ENCODE data around the gene CAMTA1.

Gene CAMTA1

GRCh38 chr1:7656557-7657215 lies 871.4 kb downstream of the CAMTA1 start:
- no peaks in the 10 kb centered on the region for H3K36me3 ChIP-seq (ENCODE audit: control insufficient read depth, insufficient read depth, low read length)
- H3K9ac ChIP-seq (ENCODE audit: low read depth, low read length) = no peak overlapping the region
- no peaks in the 10 kb centered on the region for H3K9me3 ChIP-seq (ENCODE audit: control insufficient read depth, insufficient read depth, low read length)
- no peaks in the 10 kb centered on the region for H3K4me1 ChIP-seq (ENCODE audit: control insufficient read depth, insufficient read depth, low read length)
- H3K27me3 ChIP-seq (ENCODE audit: control insufficient read depth, insufficient read depth, low read length) = no peaks in the 10 kb centered on the region
- no peak overlapping the region for H3K4me3 ChIP-seq (ENCODE audit: low read depth, low read length)

GRCh38 chr1:7657287-7658016 lies 872.2 kb downstream of the CAMTA1 start:
- no peak overlapping the region for H3K4me3 ChIP-seq (ENCODE audit: low read depth, low read length)

GRCh38 chr1:7658099-7658498 lies 872.8 kb downstream of the CAMTA1 start:
- no peak overlapping the region for H3K9ac ChIP-seq (ENCODE audit: low read depth, low read length)
- H3K27me3 ChIP-seq (ENCODE audit: control insufficient read depth, insufficient read depth, low read length) = no peaks in the 10 kb centered on the region
- no peaks in the 10 kb centered on the region for H3K9me3 ChIP-seq (ENCODE audit: control insufficient read depth, insufficient read depth, low read length)
- H3K4me3 ChIP-seq (ENCODE audit: low read depth, low read length) = no peak overlapping the region
- no peaks in the 10 kb centered on the region for H3K4me1 ChIP-seq (ENCODE audit: control insufficient read depth, insufficient read depth, low read length)
- no peaks in the 10 kb centered on the region for H3K36me3 ChIP-seq (ENCODE audit: control insufficient read depth, insufficient read depth, low read length)

More at GRCh38 chr1:7657287-7658016, 872.2 kb downstream of the CAMTA1 start:
- no peak overlapping the region for H3K9ac ChIP-seq (ENCODE audit: low read depth, low read length)
- no peaks in the 10 kb centered on the region for H3K36me3 ChIP-seq (ENCODE audit: control insufficient read depth, insufficient read depth, low read length)
- H3K9me3 ChIP-seq (ENCODE audit: control insufficient read depth, insufficient read depth, low read length) = no peaks in the 10 kb centered on the region
- H3K27me3 ChIP-seq (ENCODE audit: control insufficient read depth, insufficient read depth, low read length) = no peaks in the 10 kb centered on the region
- no peaks in the 10 kb centered on the region for H3K4me1 ChIP-seq (ENCODE audit: control insufficient read depth, insufficient read depth, low read length)

- no peaks in the 10 kb centered on the region for H3K4me1 ChIP-seq (ENCODE audit: control insufficient read depth, insufficient read depth, low read length)
- H3K27me3 ChIP-seq (ENCODE audit: control insufficient read depth, insufficient read depth, low read length) = no peaks in the 10 kb centered on the region
- no peaks in the 10 kb centered on the region for H3K36me3 ChIP-seq (ENCODE audit: control insufficient read depth, insufficient read depth, low read length)
- H3K9me3 ChIP-seq (ENCODE audit: control insufficient read depth, insufficient read depth, low read length) = no peaks in the 10 kb centered on the region
- H3K9ac ChIP-seq (ENCODE audit: low read depth, low read length) = no peak overlapping the region
- no peak overlapping the region for H3K4me3 ChIP-seq (ENCODE audit: low read depth, low read length)
Measured at GRCh38 chr1:7659514-7659913, 874.3 kb downstream of the CAMTA1 start.

GRCh38 chr1:7663451-7664146 lies 878.3 kb downstream of the CAMTA1 start:
- Histone ChIP-seq H3K4me1 (ENCODE audit: control insufficient read depth, insufficient read depth, low read length) (peaks cover 2% of the 10 kb centered on the region), H3K4me3 (ENCODE audit: low read depth, low read length) (no peak overlapping the region), H3K36me3 (ENCODE audit: control insufficient read depth, insufficient read depth, low read length) (no peaks in the 10 kb centered on the region), H3K27me3 (ENCODE audit: control insufficient read depth, insufficient read depth, low read length) (no peaks in the 10 kb centered on the region), H3K9ac (ENCODE audit: low read depth, low read length) (no peak overlapping the region), H3K9me3 (ENCODE audit: control insufficient read depth, insufficient read depth, low read length) (no peaks in the 10 kb centered on the region)

GRCh38 chr1:7664147-7664892 lies 879.1 kb downstream of the CAMTA1 start:
- no peak overlapping the region for H3K9ac ChIP-seq (ENCODE audit: low read depth, low read length)
- no peaks in the 10 kb centered on the region for H3K36me3 ChIP-seq (ENCODE audit: control insufficient read depth, insufficient read depth, low read length)
- no peaks in the 10 kb centered on the region for H3K9me3 ChIP-seq (ENCODE audit: control insufficient read depth, insufficient read depth, low read length)
- no peak overlapping the region for H3K4me3 ChIP-seq (ENCODE audit: low read depth, low read length)
- peaks cover 2% of the 10 kb centered on the region for H3K4me1 ChIP-seq (ENCODE audit: control insufficient read depth, insufficient read depth, low read length)
- no peaks in the 10 kb centered on the region for H3K27me3 ChIP-seq (ENCODE audit: control insufficient read depth, insufficient read depth, low read length)

GRCh38 chr1:7664893-7665250 lies 879.6 kb downstream of the CAMTA1 start:
- Histone ChIP-seq H3K4me1 (ENCODE audit: control insufficient read depth, insufficient read depth, low read length) (peaks cover 4% of the 10 kb centered on the region), H3K27me3 (ENCODE audit: control insufficient read depth, insufficient read depth, low read length) (no peaks in the 10 kb centered on the region)

GRCh38 chr1:7666249-7666648 lies 881.0 kb downstream of the CAMTA1 start:
- no peak overlapping the region for H3K4me3 ChIP-seq (ENCODE audit: low read depth, low read length)
- H3K36me3 ChIP-seq (ENCODE audit: control insufficient read depth, insufficient read depth, low read length) = no peaks in the 10 kb centered on the region
- no peak overlapping the region for H3K9ac ChIP-seq (ENCODE audit: low read depth, low read length)
- no peaks in the 10 kb centered on the region for H3K27me3 ChIP-seq (ENCODE audit: control insufficient read depth, insufficient read depth, low read length)
- peaks cover 10% of the 10 kb centered on the region for H3K4me1 ChIP-seq (ENCODE audit: control insufficient read depth, insufficient read depth, low read length)
- H3K9me3 ChIP-seq (ENCODE audit: control insufficient read depth, insufficient read depth, low read length) = no peaks in the 10 kb centered on the region

More at GRCh38 chr1:7664893-7665250, 879.6 kb downstream of the CAMTA1 start:
- Histone ChIP-seq H3K9ac (ENCODE audit: low read depth, low read length) (no peak overlapping the region), H3K4me3 (ENCODE audit: low read depth, low read length) (no peak overlapping the region), H3K36me3 (ENCODE audit: control insufficient read depth, insufficient read depth, low read length) (no peaks in the 10 kb centered on the region), H3K9me3 (ENCODE audit: control insufficient read depth, insufficient read depth, low read length) (no peaks in the 10 kb centered on the region)

- Histone ChIP-seq H3K9ac (ENCODE audit: low read depth, low read length) (no peak overlapping the region), H3K27me3 (ENCODE audit: control insufficient read depth, insufficient read depth, low read length) (no peaks in the 10 kb centered on the region), H3K9me3 (ENCODE audit: control insufficient read depth, insufficient read depth, low read length) (no peaks in the 10 kb centered on the region), H3K4me1 (ENCODE audit: control insufficient read depth, insufficient read depth, low read length) (peaks cover 10% of the 10 kb centered on the region), H3K36me3 (ENCODE audit: control insufficient read depth, insufficient read depth, low read length) (no peaks in the 10 kb centered on the region), H3K4me3 (ENCODE audit: low read depth, low read length) (no peak overlapping the region)
Measured at GRCh38 chr1:7667159-7667558, 881.9 kb downstream of the CAMTA1 start.

- no peaks in the 10 kb centered on the region for H3K36me3 ChIP-seq (ENCODE audit: control insufficient read depth, insufficient read depth, low read length)
Measured at GRCh38 chr1:7667625-7668218, 882.5 kb downstream of the CAMTA1 start.

GRCh38 chr1:7669559-7670311 lies 884.5 kb downstream of the CAMTA1 start:
- Histone ChIP-seq H3K9ac (ENCODE audit: low read depth, low read length) (no peak overlapping the region), H3K4me3 (ENCODE audit: low read depth, low read length) (peak overlapping the region; percentile 37)

More at GRCh38 chr1:7667625-7668218, 882.5 kb downstream of the CAMTA1 start:
- Histone ChIP-seq H3K4me1 (ENCODE audit: control insufficient read depth, insufficient read depth, low read length) (peaks cover 10% of the 10 kb centered on the region), H3K9ac (ENCODE audit: low read depth, low read length) (no peak overlapping the region), H3K9me3 (ENCODE audit: control insufficient read depth, insufficient read depth, low read length) (no peaks in the 10 kb centered on the region), H3K4me3 (ENCODE audit: low read depth, low read length) (no peak overlapping the region), H3K27me3 (ENCODE audit: control insufficient read depth, insufficient read depth, low read length) (no peaks in the 10 kb centered on the region)

More at GRCh38 chr1:7669559-7670311, 884.5 kb downstream of the CAMTA1 start:
- H3K4me1 ChIP-seq (ENCODE audit: control insufficient read depth, insufficient read depth, low read length) = peaks cover 10% of the 10 kb centered on the region
- H3K9me3 ChIP-seq (ENCODE audit: control insufficient read depth, insufficient read depth, low read length) = no peaks in the 10 kb centered on the region
- H3K27me3 ChIP-seq (ENCODE audit: control insufficient read depth, insufficient read depth, low read length) = no peaks in the 10 kb centered on the region
- no peaks in the 10 kb centered on the region for H3K36me3 ChIP-seq (ENCODE audit: control insufficient read depth, insufficient read depth, low read length)

Measured in iPS-15b (cell line).